LoVo (cell line): ENCODE results near the gene ALOX12.
A peak's percentile ranks its signal among the peaks of the same experiment; 100 is the strongest.

ENCODE experiments used
- DNase-seq: peaks from one replicate; pipeline ENCODE4 v3.0.0-alpha.2; 2016; ENCODE audit warnings: low spot score

ALOX12 gene

GRCh38 chr17:7002288-7003047, 6.6 kb downstream of the ALOX12 start:
- DNase-seq, result no peak

GRCh38 chr17:7003745-7004144, 7.9 kb downstream of the ALOX12 start:
- no peak for DNase-seq

- DNase-seq, result peak; percentile 64
These were observed 8.8 kb downstream of the ALOX12 start for GRCh38 chr17:7004398-7005253.

GRCh38 chr17:7005716-7006115, 9.9 kb downstream of the ALOX12 start:
- DNase-seq, result no peak

GRCh38 chr17:7007143-7007542, 11.3 kb downstream of the ALOX12 start:
- no peak for DNase-seq

GRCh38 chr17:7010523-7010922, 14.7 kb downstream of the ALOX12 start:
- no peak for DNase-seq

GRCh38 chr17:7011415-7011814, 15.6 kb downstream of the ALOX12 start:
- no peak for DNase-seq

- DNase-seq, result peak; percentile 2
These were observed 16.0 kb downstream of the ALOX12 start for GRCh38 chr17:7011942-7012254.

GRCh38 chr17:7014261-7014994, 18.6 kb downstream of the ALOX12 start:
- DNase-seq, result peak; percentile 96

- DNase-seq, result no peak
These were observed 19.4 kb downstream of the ALOX12 start for GRCh38 chr17:7014995-7015958.

GRCh38 chr17:7016418-7016817, 20.6 kb downstream of the ALOX12 start:
- no peak for DNase-seq

- no peak for DNase-seq
These were observed 21.3 kb downstream of the ALOX12 start for GRCh38 chr17:7016886-7017826.

GRCh38 chr17:7017827-7018200, 22.0 kb downstream of the ALOX12 start:
- DNase-seq, result no peak

- no peak for DNase-seq
These were observed 22.6 kb downstream of the ALOX12 start for GRCh38 chr17:7018331-7018964.

GRCh38 chr17:7019367-7019766, 23.5 kb downstream of the ALOX12 start:
- no peak for DNase-seq

GRCh38 chr17:7019839-7020519, 24.1 kb downstream of the ALOX12 start:
- no peak for DNase-seq

- DNase-seq, result no peak
These were observed 25.2 kb downstream of the ALOX12 start for GRCh38 chr17:7020894-7021664.

GRCh38 chr17:7021993-7022778, 26.3 kb downstream of the ALOX12 start:
- peak; percentile 79 for DNase-seq
